ENCODE data around the gene SOX21.

- TF ChIP-seq CTCF (conservative IDR thresholded peaks at IDR 0.05; ENCODE audit: low read depth in 2 of 2) (no peak), JUNB (IDR thresholded peaks at IDR 0.05; ENCODE audit: unreplicated experiment) (no peak), REST (IDR thresholded peaks at IDR 0.05; ENCODE audit: unreplicated experiment) (no peak), EZH2 (IDR thresholded peaks at IDR 0.05; ENCODE audit: low read depth, unreplicated experiment) (no peak), POLR2AphosphoS5 (IDR thresholded peaks at IDR 0.05; ENCODE audit: low read depth) (no peak), EZH2phosphoT487 (IDR thresholded peaks at IDR 0.05; ENCODE audit: unreplicated experiment) (no peak), ETS1 (IDR thresholded peaks at IDR 0.05) (no peak), CREB1 (CRISPR knock-in tag; IDR thresholded peaks at IDR 0.05; ENCODE audit: low read depth) (no peak)
Observed at GRCh38 chr13:94709001-94709834, 3.1 kb downstream of the SOX21 start.

All from GM23338 (cell line).